AG04450 (cell line): ENCODE results near the gene ABL2. TPM values are rescaled to one million over a fixed set of nuclear protein-coding genes. Genes with fewer than 3 reads are reported as not detected.
A peak's percentile ranks its signal among the peaks of the same experiment; 100 is the strongest.
"Not testable (repeated sequence)": the region's sequence is repeated elsewhere in the genome, so short reads cannot be mapped to it uniquely, and the experiment has no call there.

Experiments
- CTCF ChIA-PET: fragments of 300-600, 350-600 bp; formaldehyde crosslinking; extraction: SDS; loops from one replicate; lab custom pipeline; 2022; ENCODE audit warnings: antibody characterized with exemption, inconsistent platforms; lab: Charles Lee
- POLR2A ChIA-PET: fragments of 350-600 bp; formaldehyde crosslinking; extraction: SDS; loops from one replicate; lab custom pipeline; 2021; ENCODE audit warnings: antibody characterized with exemption, inconsistent platforms; lab: Yijun Ruan, JAX
- DNase-seq: peaks from one replicate; pipeline ENCODE4 v3.0.0-alpha.2; 2011; ENCODE audit warnings: low read depth, low spot score
- H3K27ac ChIP-seq: one replicate; pipeline ENCODE4 v1.5.1; 2012; ENCODE audit warnings: low read depth, low read length, control low read depth
- H3K27me3 ChIP-seq: one replicate; pipeline ENCODE4 v1.6.0; 2012; ENCODE audit warnings: low read length; ENCODE audit not compliant: control insufficient read depth, insufficient read depth
- H3K4me3 ChIP-seq: 2 replicates; pipeline ENCODE4 v1.5.1; 2011; ENCODE audit warnings: mild to moderate bottlenecking, low read depth, low read length, control low read depth
- H3K9me3 ChIP-seq: 2 replicates; pipeline ENCODE4 v1.5.1; 2012; ENCODE audit warnings: low read length; ENCODE audit not compliant: control insufficient read depth, insufficient read depth
- polyA plus RNA-seq: library from polyadenylated mRNA; depleted of rRNA; stranded (reverse); fragments of >200 nt; gene quantifications from 2 replicates; pipeline ENCODE4 v1.2.3, GENCODE V29; 2011
- TF ChIP-seq, protein P1 (sequence below): IDR thresholded peaks from 2 replicates; pipeline ENCODE4 v1.5.1; 2011; ENCODE audit warnings: low read depth, low read length, control low read depth, inconsistent platforms

The ABL2 gene
- polyA plus RNA-seq, 1 experiment = 13.9 TPM

- no peak overlapping the region for H3K4me3 ChIP-seq
- no peak overlapping the region for H3K27ac ChIP-seq
- H3K27me3 ChIP-seq = no peaks in the 10 kb centered on the region
- no peak for DNase-seq
- ChIA-PET POLR2A (interaction anchor here (0.7 kb wide), 1 partner anchor 37 kb away, joined by 6 read pairs; no protein-coding TSS in a partner anchor), CTCF (interaction anchor here (0.5 to 0.8 kb wide), 4 partner anchors 7 to 109 kb away, joined by 4 to 8 read pairs (median 5); no protein-coding TSS in a partner anchor)
- TF ChIP-seq, protein P1, sequence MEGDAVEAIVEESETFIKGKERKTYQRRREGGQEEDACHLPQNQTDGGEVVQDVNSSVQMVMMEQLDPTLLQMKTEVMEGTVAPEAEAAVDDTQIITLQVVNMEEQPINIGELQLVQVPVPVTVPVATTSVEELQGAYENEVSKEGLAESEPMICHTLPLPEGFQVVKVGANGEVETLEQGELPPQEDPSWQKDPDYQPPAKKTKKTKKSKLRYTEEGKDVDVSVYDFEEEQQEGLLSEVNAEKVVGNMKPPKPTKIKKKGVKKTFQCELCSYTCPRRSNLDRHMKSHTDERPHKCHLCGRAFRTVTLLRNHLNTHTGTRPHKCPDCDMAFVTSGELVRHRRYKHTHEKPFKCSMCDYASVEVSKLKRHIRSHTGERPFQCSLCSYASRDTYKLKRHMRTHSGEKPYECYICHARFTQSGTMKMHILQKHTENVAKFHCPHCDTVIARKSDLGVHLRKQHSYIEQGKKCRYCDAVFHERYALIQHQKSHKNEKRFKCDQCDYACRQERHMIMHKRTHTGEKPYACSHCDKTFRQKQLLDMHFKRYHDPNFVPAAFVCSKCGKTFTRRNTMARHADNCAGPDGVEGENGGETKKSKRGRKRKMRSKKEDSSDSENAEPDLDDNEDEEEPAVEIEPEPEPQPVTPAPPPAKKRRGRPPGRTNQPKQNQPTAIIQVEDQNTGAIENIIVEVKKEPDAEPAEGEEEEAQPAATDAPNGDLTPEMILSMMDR = no peak
- H3K9me3 ChIP-seq = no peaks in the 10 kb centered on the region
Observed at GRCh38 chr1:179175011-179175841, 54.3 kb downstream of the ABL2 start.

- POLR2A ChIA-PET, H3K9me3 ChIP-seq, H3K27me3 ChIP-seq, DNase-seq, H3K4me3 ChIP-seq, CTCF ChIA-PET: not testable (repeated sequence)
- H3K27ac ChIP-seq = peak overlapping the region; percentile 47
Observed at GRCh38 chr1:179170468-179170770, 59.1 kb downstream of the ABL2 start.

- no peak overlapping the region for H3K4me3 ChIP-seq
- no peaks in the 10 kb centered on the region; the same call in 1 of the 2 replicates for H3K9me3 ChIP-seq
- CTCF ChIA-PET = no interaction called here
- H3K27me3 ChIP-seq = no peaks in the 10 kb centered on the region
- POLR2A ChIA-PET = no interaction called here
- TF ChIP-seq, protein P1 = no peak
- no peak for DNase-seq
- H3K27ac ChIP-seq = peak overlapping the region; percentile 84
Observed at GRCh38 chr1:179169616-179170467, 59.6 kb downstream of the ABL2 start.

- ChIA-PET POLR2A (no interaction called here), CTCF (interaction anchor here (1.3 to 1.4 kb wide), 2 partner anchors 25 to 48 kb away, joined by 4 to 5 read pairs; no protein-coding TSS in a partner anchor)
Observed at GRCh38 chr1:179168536-179168935, 60.9 kb downstream of the ABL2 start.

GRCh38 chr1:179167955-179168354 lies 61.5 kb downstream of the ABL2 start:
- Histone ChIP-seq H3K27me3 (no peaks in the 10 kb centered on the region), H3K4me3 (no peak overlapping the region), H3K9me3 (no peaks in the 10 kb centered on the region; the same call in 1 of the 2 replicates), H3K27ac (no peak overlapping the region)
- ChIA-PET POLR2A (no interaction called here), CTCF (interaction anchor here (0.9 to 1.4 kb wide), 3 partner anchors 7 to 47 kb away, joined by 4 to 6 read pairs (median 5); no protein-coding TSS in a partner anchor)
- TF ChIP-seq, protein P1 = no peak
- DNase-seq = no peak

More at GRCh38 chr1:179168536-179168935, 60.9 kb downstream of the ABL2 start:
- TF ChIP-seq, protein P1 = no peak
- Histone ChIP-seq H3K4me3 (no peak overlapping the region), H3K9me3 (no peaks in the 10 kb centered on the region; the same call in 1 of the 2 replicates), H3K27ac (no peak overlapping the region), H3K27me3 (no peaks in the 10 kb centered on the region)
- no peak for DNase-seq
